B cell (primary cell): ENCODE measurements around the gene AFTPH.

Experiments
- EZH2 ChIP-seq: IDR thresholded peaks from 2 replicates; pipeline ENCODE4 v1.6.1; 2012; ENCODE audit warnings: borderline replicate concordance, low read depth, mild to moderate bottlenecking, moderate library complexity, low read length; ENCODE audit not compliant: insufficient read depth, poor library complexity, severe bottlenecking
- TF ChIP-seq, protein P1 (sequence below): fragments of 200-600 bp; IDR thresholded peaks from one replicate; pipeline ENCODE4 v1.8.0; 2022; ENCODE audit warnings: antibody characterized with exemption, mild to moderate bottlenecking

- TF ChIP-seq, protein P1, sequence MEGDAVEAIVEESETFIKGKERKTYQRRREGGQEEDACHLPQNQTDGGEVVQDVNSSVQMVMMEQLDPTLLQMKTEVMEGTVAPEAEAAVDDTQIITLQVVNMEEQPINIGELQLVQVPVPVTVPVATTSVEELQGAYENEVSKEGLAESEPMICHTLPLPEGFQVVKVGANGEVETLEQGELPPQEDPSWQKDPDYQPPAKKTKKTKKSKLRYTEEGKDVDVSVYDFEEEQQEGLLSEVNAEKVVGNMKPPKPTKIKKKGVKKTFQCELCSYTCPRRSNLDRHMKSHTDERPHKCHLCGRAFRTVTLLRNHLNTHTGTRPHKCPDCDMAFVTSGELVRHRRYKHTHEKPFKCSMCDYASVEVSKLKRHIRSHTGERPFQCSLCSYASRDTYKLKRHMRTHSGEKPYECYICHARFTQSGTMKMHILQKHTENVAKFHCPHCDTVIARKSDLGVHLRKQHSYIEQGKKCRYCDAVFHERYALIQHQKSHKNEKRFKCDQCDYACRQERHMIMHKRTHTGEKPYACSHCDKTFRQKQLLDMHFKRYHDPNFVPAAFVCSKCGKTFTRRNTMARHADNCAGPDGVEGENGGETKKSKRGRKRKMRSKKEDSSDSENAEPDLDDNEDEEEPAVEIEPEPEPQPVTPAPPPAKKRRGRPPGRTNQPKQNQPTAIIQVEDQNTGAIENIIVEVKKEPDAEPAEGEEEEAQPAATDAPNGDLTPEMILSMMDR, result no peak
- no peak for TF ChIP-seq EZH2
These were observed 43.3 kb downstream of the AFTPH start for GRCh38 chr2:64567473-64567872.
